OCI-LY7 (cell line): ENCODE results near the gene MYBPC1.
"Not testable (repeated sequence)": the region's sequence is repeated elsewhere in the genome, so short reads cannot be mapped to it uniquely, and the experiment has no call there.

Experiments
- EZH2phosphoT487 ChIP-seq: fragments of 200-600 bp; sonication (generic); IDR thresholded peaks from 2 replicates; pipeline ENCODE4 v1.6.1; 2018; ENCODE audit warnings: low read depth, borderline replicate concordance, mild to moderate bottlenecking, mixed run types, antibody characterized with exemption, low read length, moderate library complexity, mixed read lengths
- TF ChIP-seq, protein P1 (sequence below): fragments of 200-600 bp; sonication (generic); conservative IDR thresholded peaks from 2 replicates; pipeline ENCODE4 v1.5.1; 2014; ENCODE audit warnings: mild to moderate bottlenecking, antibody characterized with exemption, low read length, moderate library complexity, mixed read lengths

DNA sequence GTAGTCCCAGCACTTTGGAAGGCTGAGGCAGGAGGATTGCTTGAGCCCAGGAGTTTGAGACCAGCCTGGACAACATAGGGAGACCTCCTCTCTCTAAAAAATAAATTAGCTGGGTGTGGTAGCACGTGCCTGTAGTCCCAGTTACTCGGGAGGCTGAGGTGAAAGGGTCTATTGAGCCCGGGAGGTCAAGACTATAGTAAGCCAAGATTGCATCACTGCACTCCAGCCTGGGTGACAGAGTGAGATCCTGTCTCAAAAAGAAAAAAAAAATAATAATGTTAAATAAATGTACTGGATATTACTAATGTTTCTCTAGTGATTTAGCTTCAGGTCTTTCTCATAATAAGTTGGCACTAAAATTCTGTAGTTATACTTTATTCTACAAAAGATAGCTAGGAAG lies 81.7 kb downstream of the MYBPC1 start:
- TF ChIP-seq, protein P1, sequence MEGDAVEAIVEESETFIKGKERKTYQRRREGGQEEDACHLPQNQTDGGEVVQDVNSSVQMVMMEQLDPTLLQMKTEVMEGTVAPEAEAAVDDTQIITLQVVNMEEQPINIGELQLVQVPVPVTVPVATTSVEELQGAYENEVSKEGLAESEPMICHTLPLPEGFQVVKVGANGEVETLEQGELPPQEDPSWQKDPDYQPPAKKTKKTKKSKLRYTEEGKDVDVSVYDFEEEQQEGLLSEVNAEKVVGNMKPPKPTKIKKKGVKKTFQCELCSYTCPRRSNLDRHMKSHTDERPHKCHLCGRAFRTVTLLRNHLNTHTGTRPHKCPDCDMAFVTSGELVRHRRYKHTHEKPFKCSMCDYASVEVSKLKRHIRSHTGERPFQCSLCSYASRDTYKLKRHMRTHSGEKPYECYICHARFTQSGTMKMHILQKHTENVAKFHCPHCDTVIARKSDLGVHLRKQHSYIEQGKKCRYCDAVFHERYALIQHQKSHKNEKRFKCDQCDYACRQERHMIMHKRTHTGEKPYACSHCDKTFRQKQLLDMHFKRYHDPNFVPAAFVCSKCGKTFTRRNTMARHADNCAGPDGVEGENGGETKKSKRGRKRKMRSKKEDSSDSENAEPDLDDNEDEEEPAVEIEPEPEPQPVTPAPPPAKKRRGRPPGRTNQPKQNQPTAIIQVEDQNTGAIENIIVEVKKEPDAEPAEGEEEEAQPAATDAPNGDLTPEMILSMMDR = not testable (repeated sequence)
- not testable (repeated sequence) for TF ChIP-seq EZH2phosphoT487
